NCI-H2196 (cell line): ENCODE data around the gene SERINC5.

Experiments
- DNase-seq: peaks from one replicate; lab custom pipeline; 2025; ENCODE audit not compliant: unreplicated experiment; lab: John Stamatoyannopoulos, UW

The SERINC5 gene

DNA sequence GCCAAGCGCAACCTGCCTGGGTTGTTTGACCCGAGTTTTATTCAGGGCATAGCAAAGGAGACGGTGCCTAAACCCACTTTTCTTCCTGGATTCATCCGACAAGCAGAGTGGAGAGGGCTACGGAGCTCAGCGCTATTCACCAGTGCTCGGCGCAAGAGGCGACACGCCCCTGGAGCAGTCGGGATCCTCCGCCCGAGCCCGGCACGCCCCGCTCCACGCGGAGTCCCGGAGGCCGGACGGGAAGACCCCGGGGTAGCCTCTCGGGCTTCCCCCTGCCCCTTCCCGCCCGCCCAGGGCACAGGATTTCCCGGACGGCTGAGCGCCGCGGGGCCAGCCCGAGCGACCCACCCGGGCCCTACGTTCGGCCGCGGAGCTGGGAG, 427 bp downstream of the SERINC5 start:
- DNase-seq, result no peak

DNA sequence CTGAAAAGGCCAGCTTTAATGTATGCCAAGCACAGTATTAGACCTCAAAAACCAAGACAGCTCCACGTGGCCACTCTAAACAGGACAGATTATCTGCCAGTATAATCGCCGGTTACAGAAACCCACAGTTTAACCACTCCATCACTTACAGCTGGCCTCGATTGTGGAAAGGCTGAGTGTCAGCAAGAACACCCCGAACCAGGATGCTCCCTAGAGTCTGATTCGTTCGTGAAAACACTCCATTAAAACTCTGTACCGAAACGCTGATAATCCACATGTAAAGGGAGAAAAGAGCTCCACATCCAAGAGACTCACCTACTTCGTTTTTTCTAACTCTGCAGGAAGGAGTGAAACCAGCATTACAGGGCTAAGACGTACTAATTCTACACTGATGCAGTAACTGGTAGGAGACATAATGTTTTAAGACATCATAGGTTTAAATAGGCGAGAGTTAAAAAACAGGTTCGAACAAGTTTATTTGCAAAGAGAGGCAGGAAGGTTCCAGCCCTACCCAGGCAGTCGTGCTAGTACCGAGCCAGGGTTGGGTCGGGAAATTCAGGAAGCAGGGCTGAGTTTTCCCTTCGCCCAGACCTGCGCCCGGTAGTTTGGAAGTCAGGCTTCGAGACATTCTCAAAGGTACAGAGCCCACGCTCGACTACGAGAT, 949 bp downstream of the SERINC5 start:
- no peak for DNase-seq

DNA sequence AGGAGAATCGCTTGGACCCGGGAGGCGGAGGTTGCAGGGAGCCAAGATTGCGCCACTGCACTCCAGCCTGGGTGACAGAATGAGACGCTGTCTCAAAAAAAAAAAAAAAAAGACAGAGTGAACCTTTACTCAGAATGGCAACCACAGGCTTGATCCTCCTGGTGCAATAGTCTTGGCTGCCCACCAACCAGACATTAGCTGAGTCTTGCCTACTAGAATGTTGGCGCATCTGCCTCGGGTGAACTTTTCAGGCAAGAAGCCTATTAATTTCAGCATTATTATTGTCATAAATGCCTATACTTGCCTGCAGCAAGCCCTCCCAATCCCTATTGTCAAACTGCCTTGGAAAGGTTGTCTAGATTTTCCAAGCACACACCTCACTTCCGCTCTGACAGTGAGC, 4.2 kb downstream of the SERINC5 start:
- DNase-seq, result no peak

DNA sequence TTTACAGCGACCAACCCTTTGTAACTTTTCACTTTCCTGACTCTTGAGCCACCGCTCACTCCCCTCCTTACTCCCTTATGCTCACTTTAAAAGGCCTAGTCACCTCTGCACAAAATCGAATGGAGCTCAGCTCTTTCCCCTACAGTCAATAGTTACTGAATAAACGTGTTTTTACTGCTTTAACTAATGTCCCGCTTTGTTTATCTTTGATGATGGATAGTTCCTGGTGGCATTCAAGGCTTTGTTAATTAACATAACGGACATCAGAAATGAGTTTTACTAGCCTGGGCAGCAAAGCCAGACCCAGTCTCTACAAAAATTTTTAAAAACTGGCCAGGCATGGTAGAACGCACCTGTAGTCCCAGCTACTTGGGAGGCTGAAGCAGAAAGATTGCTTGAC, 5.0 kb downstream of the SERINC5 start:
- DNase-seq, result no peak

DNA sequence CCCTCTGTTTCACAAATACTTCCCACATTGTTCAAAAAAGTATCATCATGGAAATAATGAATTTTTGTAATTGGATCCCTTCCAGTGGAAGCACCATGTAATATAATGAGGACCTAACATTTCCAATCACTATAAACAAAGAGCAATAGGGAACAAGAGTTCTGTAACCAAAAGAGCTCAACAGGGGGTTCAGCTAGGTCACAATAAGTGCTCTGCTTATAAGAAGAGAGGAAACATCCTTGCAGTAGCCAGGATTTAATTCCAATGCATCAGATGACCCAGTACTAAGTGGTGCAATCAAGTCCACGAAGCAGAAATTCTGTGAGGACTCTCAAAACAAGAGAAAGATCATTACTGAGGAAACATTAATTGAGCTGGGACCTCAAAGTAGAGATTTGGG, 5.9 kb downstream of the SERINC5 start:
- DNase-seq, result no peak

DNA sequence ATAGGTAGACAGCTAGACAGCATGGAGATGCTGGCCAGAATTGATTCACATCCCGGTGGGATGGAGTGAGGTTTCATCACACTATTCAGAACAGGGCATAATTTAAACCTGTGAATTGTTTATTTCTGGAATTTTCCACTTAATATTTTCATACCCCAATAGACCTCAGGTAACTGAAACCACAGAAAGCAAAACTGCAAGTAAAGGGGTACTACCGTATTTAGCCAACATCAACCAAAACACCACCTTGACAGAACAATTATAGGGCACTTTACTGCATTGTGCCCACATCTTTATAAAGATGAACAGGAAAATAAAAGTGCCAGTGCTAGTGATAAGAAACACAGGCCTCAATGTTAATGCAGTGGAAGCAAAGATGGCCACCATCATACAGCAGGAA, 7.5 kb downstream of the SERINC5 start:
- no peak for DNase-seq

DNA sequence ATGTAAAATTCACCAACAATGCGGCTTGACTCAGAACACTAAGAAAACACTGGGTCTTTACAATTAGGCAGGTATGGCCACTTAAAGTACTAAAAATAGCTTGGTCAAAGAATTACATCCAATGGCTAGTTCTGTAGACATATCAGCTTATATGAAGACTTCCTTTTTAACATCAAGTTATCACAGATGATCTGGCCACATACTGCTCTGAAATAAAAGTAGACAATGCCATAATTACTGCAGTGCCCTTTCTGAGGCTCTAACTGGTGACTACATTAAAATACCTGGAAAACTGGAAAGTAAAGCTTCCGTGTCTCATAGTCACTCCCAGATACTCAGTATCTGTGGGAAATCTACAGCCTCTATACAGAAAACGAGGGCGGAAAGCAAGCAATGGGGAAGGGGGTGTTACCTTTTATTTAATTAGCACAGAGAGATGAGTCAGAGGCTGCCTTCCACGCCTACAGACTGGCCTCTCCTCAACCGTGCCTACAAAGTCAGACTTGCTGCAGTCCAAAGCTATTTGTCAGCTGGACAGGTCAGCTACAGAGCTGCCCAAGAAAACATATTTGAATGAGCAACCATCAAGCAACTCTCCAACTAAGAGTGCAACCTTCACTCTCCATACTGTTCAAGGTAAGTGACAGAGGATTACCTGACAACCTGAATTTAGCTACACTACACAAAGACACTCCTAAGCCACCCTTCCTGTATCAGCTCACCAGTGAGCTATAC, 8.7 kb downstream of the SERINC5 start:
- no peak for DNase-seq

DNA sequence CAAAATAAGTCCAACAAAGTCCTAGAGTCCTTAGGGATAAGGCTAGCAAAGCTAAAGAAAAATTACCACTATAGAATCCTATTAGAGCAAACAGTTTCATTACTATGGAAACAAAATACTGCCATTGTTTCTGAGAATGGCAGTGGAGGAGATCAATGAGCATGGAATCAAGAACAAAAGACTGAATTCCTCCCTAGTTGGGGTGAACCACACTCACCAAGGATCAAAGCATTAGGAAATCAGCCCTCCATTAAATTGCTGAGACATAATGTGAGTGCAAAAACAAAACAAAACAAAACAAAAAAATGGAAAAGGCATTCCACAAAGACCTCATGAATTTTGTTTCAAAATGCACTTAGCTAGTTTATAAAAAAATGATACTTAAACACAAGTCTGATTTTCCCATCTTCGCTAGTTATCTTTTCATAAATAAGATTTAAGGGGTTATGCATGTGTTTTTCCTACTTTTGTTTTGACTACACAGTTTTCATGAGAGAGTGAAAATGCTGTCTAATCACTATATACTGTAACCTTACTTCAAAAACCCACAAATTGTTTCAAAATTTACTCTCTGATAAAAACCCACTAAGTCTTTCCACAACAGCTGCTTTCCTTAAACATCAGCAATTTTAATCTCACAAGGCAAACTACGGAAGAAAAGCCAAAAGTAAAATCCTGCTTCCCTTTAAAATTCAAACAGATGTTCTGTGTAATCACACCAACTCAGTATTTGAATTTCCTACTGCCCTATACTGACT, 9.7 kb downstream of the SERINC5 start:
- no peak for DNase-seq

DNA sequence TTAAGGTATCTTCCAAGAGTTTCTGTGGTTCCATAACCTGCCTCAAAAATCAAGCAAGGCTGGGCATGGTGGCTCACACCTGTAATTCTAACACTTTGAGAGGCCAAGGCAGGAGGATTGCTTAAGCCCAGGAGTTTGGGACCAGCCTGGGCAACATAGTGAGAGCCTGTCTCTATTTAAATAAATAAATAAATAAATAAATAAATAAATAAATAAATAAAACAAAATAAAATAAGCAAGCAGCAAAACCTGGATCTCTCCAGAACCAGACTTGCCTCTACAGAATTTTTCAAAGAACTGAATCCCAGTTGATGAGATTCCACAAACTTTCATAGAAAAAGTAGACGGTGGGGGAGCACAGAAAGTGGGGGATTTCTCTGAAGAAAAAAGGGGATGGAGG, 12.3 kb downstream of the SERINC5 start:
- DNase-seq, result no peak

DNA sequence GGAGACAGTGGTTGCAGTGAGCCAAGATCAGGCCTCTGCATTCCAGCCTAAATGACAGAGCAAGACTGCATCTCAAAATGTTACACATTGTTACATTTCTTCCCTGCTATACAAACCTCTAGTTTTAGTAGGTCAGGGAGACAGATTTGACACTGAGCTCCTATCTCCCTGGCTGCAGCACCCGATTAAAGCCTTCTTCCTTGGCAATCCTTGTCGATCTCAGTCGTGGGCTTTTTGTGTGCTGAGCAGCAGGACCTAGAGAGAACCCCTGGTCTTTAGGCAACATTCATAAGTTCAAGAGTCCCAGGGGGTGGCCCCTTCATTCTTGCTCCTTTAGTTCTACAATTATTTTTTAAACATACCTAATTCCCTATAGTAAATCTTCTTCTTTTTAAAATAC, 13.0 kb downstream of the SERINC5 start:
- DNase-seq, result no peak

DNA sequence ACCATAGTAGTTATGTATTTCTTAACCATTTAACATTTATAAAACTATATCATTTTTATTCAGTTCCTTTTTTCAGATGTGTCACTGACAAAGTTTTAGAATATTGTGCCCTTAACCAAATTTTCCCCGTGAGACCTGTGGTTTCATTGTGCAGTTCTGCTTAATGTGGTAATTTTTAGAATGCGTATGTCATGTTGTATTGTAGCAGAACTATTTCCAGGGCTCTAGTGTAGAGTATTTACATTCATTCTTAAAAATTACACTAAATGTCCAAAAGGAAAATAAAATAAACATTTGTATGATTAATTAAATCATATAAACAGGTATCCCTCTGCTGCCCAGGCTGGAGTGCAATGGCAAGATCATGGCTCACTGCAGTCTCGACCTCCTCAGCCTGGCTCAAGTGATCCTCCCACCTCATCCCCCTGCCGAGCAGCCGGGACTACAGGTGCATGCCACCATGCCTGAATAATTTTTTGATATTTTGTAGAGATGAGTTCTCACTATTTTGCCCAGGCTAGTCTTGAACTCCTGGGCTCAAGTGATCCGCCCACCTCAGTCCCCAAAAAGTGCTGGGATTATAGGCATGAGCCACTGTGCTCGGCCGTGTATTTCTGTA, 15.4 kb downstream of the SERINC5 start:
- DNase-seq, result no peak

DNA sequence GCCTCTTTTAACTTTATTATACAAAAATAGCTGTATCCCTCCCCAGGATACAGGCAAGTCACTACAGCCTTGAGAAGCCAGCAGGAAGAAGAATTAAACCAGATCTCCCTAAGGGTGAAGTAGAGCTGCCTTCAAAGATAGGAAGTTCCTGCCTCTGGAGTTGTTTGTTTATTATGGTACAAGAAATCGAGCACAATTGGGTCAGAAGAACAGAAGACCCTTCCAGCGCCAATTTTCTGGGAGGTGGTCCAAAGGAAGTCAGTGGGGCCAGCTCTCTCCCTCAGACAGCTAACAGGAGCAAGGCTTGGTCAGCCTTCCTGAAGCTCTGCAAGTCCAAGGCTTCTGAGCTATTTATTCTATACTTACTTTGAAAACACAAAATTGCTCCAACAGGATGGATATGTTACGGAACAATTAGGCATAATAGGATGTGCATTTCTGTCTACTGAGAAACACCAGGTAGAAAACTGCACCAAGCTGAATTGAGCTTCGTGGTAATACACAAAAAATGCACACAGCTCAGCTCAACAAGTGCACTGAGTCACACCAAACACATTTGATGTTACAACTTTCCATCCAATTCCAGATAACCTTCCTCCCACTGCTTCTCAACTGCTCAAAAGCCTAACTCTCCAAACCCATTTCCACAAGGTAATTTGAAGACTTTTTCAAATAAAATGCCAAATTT, 16.0 kb downstream of the SERINC5 start:
- no peak for DNase-seq

DNA sequence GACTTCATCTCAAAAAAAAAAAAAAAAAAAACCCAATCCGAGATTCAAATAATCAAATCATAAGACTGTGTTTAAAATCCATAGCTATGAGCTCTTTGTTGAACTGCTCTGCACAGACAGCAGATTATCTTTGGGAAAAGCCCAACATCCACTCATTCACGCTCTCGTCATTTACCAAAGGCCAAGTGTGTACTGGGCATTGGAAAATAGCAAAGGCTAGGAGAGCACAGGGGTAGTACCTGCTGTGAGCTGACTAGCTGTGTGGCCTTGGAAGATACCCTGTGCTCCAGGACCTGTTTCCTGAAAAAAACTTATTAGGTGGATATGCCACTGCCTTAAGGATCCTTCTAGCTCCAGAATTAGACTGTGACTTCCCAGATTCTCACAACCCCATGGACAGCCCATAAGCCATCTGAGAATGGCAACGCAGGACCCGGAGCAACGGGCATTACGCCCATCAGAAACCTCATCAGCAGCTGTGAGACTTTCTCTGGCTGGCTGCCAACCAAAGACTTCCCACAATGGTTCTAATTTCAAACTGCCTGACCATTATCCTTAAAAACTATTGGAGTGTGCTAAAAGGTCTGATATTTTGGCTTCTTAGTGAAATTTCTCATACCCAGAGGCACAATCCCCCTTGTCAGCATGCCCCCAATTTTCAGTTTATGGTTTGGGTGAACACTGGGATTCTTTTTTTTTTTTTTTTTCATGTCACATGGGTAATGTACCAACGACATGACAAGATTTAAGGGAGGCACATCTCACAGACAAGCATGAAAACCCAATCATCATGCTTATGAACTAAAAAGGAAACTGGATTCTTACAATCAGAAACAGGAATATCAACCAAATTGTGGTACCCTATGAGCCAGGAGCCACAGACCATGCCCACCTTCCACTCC, 16.8 kb downstream of the SERINC5 start:
- DNase-seq, result peak; percentile 59

DNA sequence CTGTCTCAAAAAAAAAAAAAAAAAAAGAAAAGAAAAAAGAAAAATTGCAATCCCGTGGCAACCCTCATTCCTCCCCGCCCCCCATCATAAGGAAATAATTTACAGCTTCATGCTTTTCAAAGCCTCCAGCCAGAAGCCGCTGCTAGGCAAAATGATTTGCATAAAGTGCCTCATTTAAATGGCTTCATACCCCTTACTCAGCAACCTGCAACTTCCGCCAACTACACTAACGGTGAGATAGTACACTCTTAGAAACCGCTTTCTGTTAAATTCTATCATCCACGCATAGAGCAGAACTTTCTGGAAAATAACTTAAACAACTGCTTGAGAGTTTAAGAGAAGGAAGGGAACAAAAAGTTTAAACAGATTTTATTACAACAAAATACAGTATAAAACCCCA, 17.8 kb downstream of the SERINC5 start:
- DNase-seq, result no peak

DNA sequence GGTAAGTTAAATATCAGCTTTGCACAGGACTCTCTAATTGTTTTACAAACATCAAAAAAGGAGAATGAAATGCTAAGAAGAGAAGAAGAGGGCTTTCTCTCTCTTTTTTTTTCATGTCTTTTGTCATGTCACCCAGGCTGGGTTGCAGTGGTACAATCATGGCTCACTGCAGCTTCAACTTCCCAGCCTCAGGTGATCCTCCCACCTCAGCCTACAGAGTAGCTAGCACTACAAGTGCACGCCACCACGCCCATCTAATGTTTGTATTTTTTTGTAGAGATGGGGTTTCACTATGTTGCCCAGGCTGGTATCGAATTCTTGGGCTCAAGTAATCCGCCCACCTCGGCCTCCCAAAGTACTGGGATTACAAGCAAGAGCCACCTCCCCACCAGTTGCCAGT, 18.6 kb downstream of the SERINC5 start:
- no peak for DNase-seq

DNA sequence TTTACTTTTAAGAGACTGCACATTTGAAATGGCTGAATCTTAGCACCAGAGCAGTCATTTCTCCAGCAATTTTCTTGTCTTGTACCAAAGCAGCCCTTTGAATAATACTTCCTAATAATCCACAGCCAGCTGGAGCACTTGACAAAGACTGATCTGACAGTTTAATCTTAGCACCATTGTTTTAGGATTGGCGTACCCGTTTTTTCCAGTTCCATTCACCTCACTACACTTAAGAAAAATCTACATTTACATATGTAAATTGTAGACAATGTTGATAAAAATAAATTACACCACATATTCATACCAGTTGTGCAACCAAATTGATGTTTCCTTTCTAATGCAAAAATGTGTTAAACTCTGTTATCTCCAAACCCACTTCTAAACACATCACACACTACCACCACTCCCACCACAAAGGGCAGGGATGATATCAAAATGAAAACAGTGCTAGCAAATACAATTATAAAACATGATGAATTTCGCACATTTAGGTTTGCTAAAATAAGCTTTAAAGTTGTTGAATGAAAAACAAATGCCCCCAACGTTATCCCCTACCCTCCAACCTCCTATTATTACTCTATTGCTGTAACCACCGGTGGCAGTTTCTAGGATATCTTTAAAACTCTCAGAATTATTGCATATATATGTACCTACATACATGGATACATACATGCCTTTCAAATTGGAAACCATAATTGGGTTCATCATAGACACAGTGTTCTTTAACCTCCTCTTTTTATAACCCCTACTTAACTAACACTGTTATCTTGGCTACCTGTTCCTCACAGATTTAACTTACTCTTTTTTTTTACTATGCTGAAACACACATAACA, 21.5 kb downstream of the SERINC5 start:
- DNase-seq, result no peak

DNA sequence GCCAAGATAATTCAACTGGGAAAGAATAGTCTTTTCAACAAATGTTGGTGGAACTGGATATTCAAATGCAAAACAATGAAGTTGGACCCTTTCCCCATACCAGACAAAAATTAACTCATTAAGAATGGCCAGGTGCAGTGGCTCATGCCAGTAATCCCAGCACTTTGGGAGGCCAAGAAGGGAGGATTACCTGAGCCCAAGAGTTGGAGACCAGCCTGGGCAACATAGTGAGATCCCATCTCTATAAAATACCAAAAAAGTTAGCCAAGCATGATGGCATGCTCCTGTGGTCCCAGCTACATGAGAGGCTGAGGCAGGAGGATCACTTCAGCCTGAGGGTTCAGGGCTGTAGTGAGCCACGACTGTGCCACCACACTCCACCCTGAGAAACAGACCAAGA, 24.2 kb downstream of the SERINC5 start:
- DNase-seq, result no peak

DNA sequence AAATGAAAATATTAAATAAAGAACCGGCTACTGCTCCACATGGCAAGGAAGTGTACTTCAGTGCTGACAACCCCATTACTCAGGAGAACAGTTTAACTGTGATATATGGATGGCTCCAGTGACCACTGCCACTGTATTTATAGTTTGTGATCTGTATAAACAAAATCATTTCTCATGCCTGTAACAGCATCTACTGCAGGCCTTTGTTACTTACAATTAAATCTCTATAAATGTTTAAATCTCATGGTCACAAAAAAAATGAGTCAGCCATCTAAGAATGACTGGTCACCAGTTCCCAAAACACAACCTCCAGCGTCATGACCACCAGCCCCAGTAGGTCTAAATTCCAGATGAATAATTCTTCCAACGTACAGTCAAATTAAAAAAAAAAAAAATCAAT, 24.6 kb downstream of the SERINC5 start:
- DNase-seq, result no peak

DNA sequence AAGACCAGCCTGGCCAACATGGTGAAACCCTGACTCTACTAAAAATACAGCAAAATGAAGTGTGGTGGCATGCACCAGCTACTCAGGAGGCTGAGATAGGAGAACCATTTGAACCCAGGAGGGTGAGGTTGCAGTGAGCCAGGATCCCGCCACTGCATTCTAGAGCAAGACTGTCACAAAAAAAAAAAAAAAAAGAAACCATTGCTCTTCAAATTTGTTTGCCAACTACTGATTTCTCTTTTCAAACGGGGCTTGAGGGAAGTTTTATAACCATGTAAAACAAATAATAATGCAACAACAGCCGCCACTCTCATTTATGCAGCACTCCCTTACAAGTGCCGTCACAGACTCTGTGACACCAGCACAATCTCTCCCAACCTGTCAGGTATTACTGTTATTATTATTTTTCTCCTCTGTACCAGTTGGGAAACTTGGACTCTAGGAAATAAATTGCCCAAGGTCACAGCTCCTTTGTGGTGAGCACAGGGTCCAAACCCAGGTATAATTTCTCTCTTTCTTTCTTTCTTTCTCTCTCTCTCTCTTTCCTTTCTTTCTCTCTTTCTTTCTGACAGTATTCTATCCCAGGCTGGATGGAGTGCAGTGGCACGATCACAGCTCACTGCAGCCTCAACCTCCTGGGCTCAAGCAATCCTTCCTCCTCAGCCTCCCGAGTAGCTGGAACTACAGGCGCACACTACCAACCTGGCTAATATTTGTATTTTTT, 25.4 kb downstream of the SERINC5 start:
- no peak for DNase-seq
